Right lobe of liver (tissue), 6 donors: ENCODE results near the gene KCNQ1. TPM values are rescaled to one million over a fixed set of nuclear protein-coding genes. Genes with fewer than 3 reads are reported as not detected.
"Not testable (repeated sequence)": the region's sequence is repeated elsewhere in the genome, so short reads cannot be mapped to it uniquely, and the experiment has no call there.

Experiments
- ATAC-seq, 4 donors: fragments of 200-7000 bp; cut with Tn5 transposase; one replicate each; pipeline ENCODE4 v1.9.1; 2020; ENCODE audit warnings: mild to moderate bottlenecking in 4 of 4, moderate library complexity in 4 of 4
- DNase-seq, 3 donors: peaks; one replicate each; pipeline ENCODE4 v3.0.0-alpha.2; 2020
- H3K27ac ChIP-seq, 3 donors: fragments of 200-600 bp; one replicate each; pipeline ENCODE4 v1.8.0; 2022
- H3K27me3 ChIP-seq, 2 donors: fragments of 200-600 bp; one replicate each; pipeline ENCODE4 v1.8.0; 2022
- H3K36me3 ChIP-seq, 4 donors: fragments of 200-600 bp; sonication (generic) in 1 of 4; one replicate each; pipeline versions ENCODE4 v1.5.1 to v1.8.0; 2017 to 2022; ENCODE audit warnings: control low read depth in 1 of 4
- H3K4me1 ChIP-seq, 4 donors: fragments of 200-600 bp; sonication (generic) in 1 of 4; one replicate each; pipeline versions ENCODE4 v1.5.1 to v1.8.0; 2017 to 2022; ENCODE audit warnings: control low read depth in 1 of 4
- H3K4me3 ChIP-seq, 3 donors: fragments of 200-600 bp; one replicate each; pipeline ENCODE4 v1.8.0; 2022
- H3K9me3 ChIP-seq, 4 donors: fragments of 200-600 bp; sonication (generic) in 1 of 4; one replicate each; pipeline versions ENCODE4 v1.5.1 to v1.8.0; 2017 to 2022; ENCODE audit warnings: control low read depth in 1 of 4
- CTCF ChIP-seq, 4 donors: fragments of 200-600 bp in 3 of 4; fragments of 450-650 bp in 1 of 4; IDR thresholded peaks; one replicate each; pipeline versions ENCODE4 v1.5.1 to v1.8.0; 2016 to 2022; ENCODE audit warnings: antibody characterized with exemption in 4 of 4, mild to moderate bottlenecking in 2 of 4
- POLR2A ChIP-seq: fragments of 450-650 bp; IDR thresholded peaks from one replicate; pipeline ENCODE4 v1.6.1; 2017; ENCODE audit warnings: antibody characterized with exemption, mild to moderate bottlenecking
- WGBS: methylation state at CpG from one replicate; pipeline ENCODE4 v1.1.6; 2018; ENCODE audit warnings: low coverage, low lambda C conversion rate; ENCODE audit not compliant: insufficient coverage; ENCODE audit errors: missing lambda C conversion rate; 5-methylcytosine and 5-hydroxymethylcytosine counted together
- intact Hi-C, 2 donors: fragments of 100-400 bp; cut with DNase I; formaldehyde crosslinking; loops; one replicate each; pipeline versions ENCODE4 v1.11.2 to v1.14.1; 2022
- total RNA-seq, 6 experiments: library from RNA; depleted of rRNA in 2 of 6; stranded (reverse); fragments of >200 nt in 2 of 6; fragmentation: NEBNext Ultra II Directional in 3 of 6; extraction: Animal tissue kit (Norgen Biotek cat#: 25700) in 3 of 6; gene quantifications; one replicate each; pipeline versions ENCODE4 v1.1.0 to v1.2.4, GENCODE V29; 2016 to 2023
- donor health status: DM: no; HTN: yes; CAD: no.
- donor health status: DM: no; HTN: no; CAD: no.
- donor health status: DM: no; HTN: no; CAD: no.
- donor health status: DM: no; HTN: yes; CAD: no.
- donor health status: DM: no; HTN: yes; CAD: no.

KCNQ1 gene
- total RNA-seq, 6 experiments from 2014 or later = 0.61 to 2.4 (median 1.8) TPM

- no peaks in the 10 kb centered on the region for H3K27me3 ChIP-seq
- WGBS = 69% methylated on average over 1 of the region's 1 CpG
- H3K27ac ChIP-seq = no peak overlapping the region
- no peaks in the 10 kb centered on the region for H3K36me3 ChIP-seq
- intact Hi-C loops = no loop called here
- ATAC-seq (no peak), DNase-seq (no peak)
- no peaks in the 10 kb centered on the region for H3K4me1 ChIP-seq
- TF ChIP-seq POLR2A = no peak
- TF ChIP-seq CTCF (IDR thresholded peaks at IDR 0.05) = no peak
- H3K9me3 ChIP-seq = peaks cover 0 to 20% (median 6%) of the 10 kb centered on the region in 4 donors
- no peak overlapping the region for H3K4me3 ChIP-seq
Observed at GRCh38 chr11:2631161-2631560, 186.4 kb downstream of the KCNQ1 start.

GRCh38 chr11:2639763-2640162, 195.0 kb downstream of the KCNQ1 start:
- H3K27me3 ChIP-seq, H3K36me3 ChIP-seq, intact Hi-C loops, DNase-seq, ATAC-seq, H3K4me3 ChIP-seq, H3K4me1 ChIP-seq, H3K27ac ChIP-seq: not testable (repeated sequence)
- WGBS = 90% methylated on average over 2 of the region's 13 CpGs
- peaks cover 0 to 14% (median 4%) of the 10 kb centered on the region in 4 donors for H3K9me3 ChIP-seq

GRCh38 chr11:2641623-2642022, 196.8 kb downstream of the KCNQ1 start:
- TF ChIP-seq CTCF (IDR thresholded peaks at IDR 0.05) (no peak), POLR2A (no peak)
- peaks cover 0 to 14% (median 4%) of the 10 kb centered on the region in 4 donors for H3K9me3 ChIP-seq
- intact Hi-C loops = no loop called here
- H3K27ac ChIP-seq = no peak overlapping the region
- no peaks in the 10 kb centered on the region for H3K4me1 ChIP-seq
- DNase-seq (no peak), ATAC-seq (no peak)
- no peaks in the 10 kb centered on the region for H3K27me3 ChIP-seq
- H3K4me3 ChIP-seq = no peak overlapping the region
- 64% methylated on average over 1 of the region's 1 CpG for WGBS
- no peaks in the 10 kb centered on the region for H3K36me3 ChIP-seq

- intact Hi-C loops = no loop called here
- Histone ChIP-seq H3K36me3 (no peaks in the 10 kb centered on the region), H3K4me3 (no peak overlapping the region), H3K4me1 (no peaks in the 10 kb centered on the region), H3K27me3 (no peaks in the 10 kb centered on the region), H3K9me3 (peaks cover 0 to 16% (median 4%) of the 10 kb centered on the region in 4 donors), H3K27ac (no peak overlapping the region)
- DNase-seq (no peak), ATAC-seq (no peak)
- TF ChIP-seq POLR2A (no peak), CTCF (IDR thresholded peaks at IDR 0.05) (no peak)
- 70% methylated on average over 3 of the region's 3 CpGs for WGBS
Observed at GRCh38 chr11:2643746-2644145, 198.9 kb downstream of the KCNQ1 start.

GRCh38 chr11:2644844-2645778, 200.3 kb downstream of the KCNQ1 start:
- Histone ChIP-seq H3K4me1 (no peaks in the 10 kb centered on the region), H3K4me3 (no peak overlapping the region), H3K27me3 (no peaks in the 10 kb centered on the region), H3K9me3 (peaks cover 0 to 25% (median 4%) of the 10 kb centered on the region in 4 donors), H3K36me3 (no peaks in the 10 kb centered on the region), H3K27ac (no peak overlapping the region)
- 75% methylated on average over 1 of the region's 4 CpGs for WGBS
- no peak for ATAC-seq
- intact Hi-C loops = no loop called here
- no peak for DNase-seq
- no peak for TF ChIP-seq POLR2A
- no peak for TF ChIP-seq CTCF (IDR thresholded peaks at IDR 0.05)
